Activated T-cell treated with anti-CD3 and anti-CD28 coated beads for 4 hours (primary cell): Measurements from ENCODE around the gene ASCC3.

Experiments used
- DNase-seq: peaks from one replicate; pipeline ENCODE4 v3.0.0-alpha.2; 2020

The ASCC3 gene

GRCh38 chr6:100484474-100484873 lies 396.7 kb downstream of the ASCC3 start:
- no peak for DNase-seq

- no peak for DNase-seq
Measured at GRCh38 chr6:100482698-100483097, 398.4 kb downstream of the ASCC3 start.

GRCh38 chr6:100479179-100480035 lies 401.7 kb downstream of the ASCC3 start:
- DNase-seq, result no peak

- no peak for DNase-seq
Measured at GRCh38 chr6:100475554-100476320, 405.4 kb downstream of the ASCC3 start.

GRCh38 chr6:100473182-100473581 lies 407.9 kb downstream of the ASCC3 start:
- no peak for DNase-seq

- no peak for DNase-seq
Measured at GRCh38 chr6:100472674-100473073, 408.5 kb downstream of the ASCC3 start.

- no peak for DNase-seq
Measured at GRCh38 chr6:100470422-100471120, 410.6 kb downstream of the ASCC3 start.

- DNase-seq, result no peak
Measured at GRCh38 chr6:100469101-100469859, 411.8 kb downstream of the ASCC3 start.

GRCh38 chr6:100468016-100468622 lies 413.0 kb downstream of the ASCC3 start:
- no peak for DNase-seq

- DNase-seq, result no peak
Measured at GRCh38 chr6:100467129-100468015, 413.8 kb downstream of the ASCC3 start.

- DNase-seq, result no peak
Measured at GRCh38 chr6:100466410-100467128, 414.6 kb downstream of the ASCC3 start.

GRCh38 chr6:100465701-100466409 lies 415.3 kb downstream of the ASCC3 start:
- DNase-seq, result no peak

- no peak for DNase-seq
Measured at GRCh38 chr6:100464903-100465700, 416.0 kb downstream of the ASCC3 start, which contains the start of gene SIM1. Gene SIM1 (minus strand): TSS chr6:100464921. CDS start chr6:100463468, 1,453 bp downstream.

- no peak for DNase-seq
Measured at GRCh38 chr6:100464162-100464851, 416.8 kb downstream of the ASCC3 start.

GRCh38 chr6:100463630-100464161 lies 417.4 kb downstream of the ASCC3 start:
- no peak for DNase-seq

GRCh38 chr6:100462706-100463629 lies 418.2 kb downstream of the ASCC3 start:
- DNase-seq, result no peak
